ENCODE data around the gene ANAPC4.
A peak's percentile ranks its signal among the peaks of the same experiment; 100 is the strongest.
"Not testable (repeated sequence)": the region's sequence is repeated elsewhere in the genome, so short reads cannot be mapped to it uniquely, and the experiment has no call there.

ANAPC4 gene

GRCh38 chr4:25376754-25377571 is at the start of gene ANAPC4:
ANAPC4 (plus strand) TSS chr4:25377263; CDS start chr4:25377428, 165 bp downstream.
- peak; percentile 44 for DNase-seq

DNA sequence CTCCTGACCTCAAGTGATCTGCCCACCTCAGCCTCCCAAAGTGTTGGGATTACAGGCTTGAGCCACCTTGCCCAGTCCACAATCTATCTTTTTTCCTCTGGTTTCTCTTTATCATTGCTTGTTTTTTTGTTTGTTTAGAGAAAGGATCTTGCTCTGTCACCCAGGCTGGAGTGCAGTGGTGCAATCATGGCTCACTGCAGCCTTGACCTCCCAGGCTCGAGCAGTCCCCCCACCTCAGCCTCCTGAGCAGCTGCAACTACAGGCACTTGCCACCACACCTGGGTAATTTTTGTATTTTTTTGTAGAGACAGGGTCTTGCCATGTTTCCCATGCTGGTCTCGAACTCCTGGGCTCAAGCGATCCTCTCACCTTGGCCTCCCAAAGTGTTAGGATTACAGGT is 48.6 kb upstream of the ANAPC4 start:
- DNase-seq: not testable (repeated sequence)

- no peak for DNase-seq
Observed at GRCh38 chr4:25330335-25330734, 46.7 kb upstream of the ANAPC4 start.

DNA sequence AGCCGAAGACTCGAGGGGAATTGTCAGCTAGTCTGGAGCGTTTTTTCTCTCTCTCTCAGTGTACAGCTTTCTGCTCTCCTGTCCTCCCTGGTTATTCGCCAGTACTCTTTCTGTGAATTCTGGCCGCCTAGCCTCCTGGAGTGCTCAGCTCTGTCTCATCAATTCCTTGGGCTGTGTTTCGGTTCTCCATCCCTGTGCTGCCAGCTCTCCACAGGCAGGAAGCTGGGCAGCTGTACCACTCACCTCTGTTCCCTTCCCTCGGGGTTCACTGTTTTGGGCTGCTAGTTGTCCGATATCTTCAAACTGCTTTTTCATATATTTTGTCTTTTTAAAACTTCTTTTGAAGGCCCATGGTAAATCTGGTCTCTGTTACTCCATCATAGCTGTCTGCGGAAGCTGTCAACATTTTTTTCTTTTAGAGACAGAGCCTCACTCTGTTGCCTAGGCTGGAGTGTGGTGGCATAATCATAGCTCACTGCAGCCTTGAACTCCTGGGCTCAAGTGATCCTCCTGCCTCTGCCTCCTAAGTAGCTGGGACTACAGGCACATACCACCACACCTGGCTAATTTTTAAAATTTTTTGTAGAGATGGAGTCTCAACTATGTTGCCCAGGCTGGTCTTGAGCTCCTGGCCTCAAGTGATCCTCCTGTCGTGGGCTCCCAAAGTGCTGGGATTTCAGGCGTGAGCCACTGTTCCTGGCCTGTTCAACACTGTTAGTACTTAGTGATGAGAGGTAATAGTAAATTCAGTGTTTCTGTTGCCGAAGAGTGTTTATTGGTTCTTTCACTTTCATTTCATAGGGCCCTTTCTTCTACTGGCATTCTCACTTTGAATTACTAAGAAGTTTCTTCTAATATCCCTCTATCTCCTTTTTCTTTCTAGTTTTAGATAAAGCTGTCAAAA is 45.9 kb upstream of the ANAPC4 start:
- DNase-seq: no peak

DNA sequence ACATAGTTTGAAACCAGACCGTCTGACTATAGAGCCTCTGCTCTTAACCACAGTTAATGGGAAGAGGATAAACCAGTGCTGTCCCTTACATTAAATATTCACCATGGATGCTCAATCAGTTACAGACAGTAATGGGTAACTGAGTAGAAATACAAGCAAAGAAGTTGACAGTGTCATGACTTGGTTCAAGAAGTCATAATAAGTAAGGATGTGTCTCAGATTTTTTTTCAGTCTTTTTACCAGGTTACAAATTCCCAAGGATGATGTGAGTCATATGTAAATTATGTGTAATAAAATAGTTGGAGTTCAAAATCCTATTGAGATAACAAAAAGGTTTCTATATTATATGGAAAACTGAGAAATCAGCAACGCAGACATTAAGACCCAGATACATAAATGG is 33.4 kb upstream of the ANAPC4 start:
- no peak for DNase-seq

GRCh38 chr4:25345744-25346143 is 31.3 kb upstream of the ANAPC4 start:
- DNase-seq: no peak

GRCh38 chr4:25346913-25347312 is 30.1 kb upstream of the ANAPC4 start:
- DNase-seq: no peak

GRCh38 chr4:25347473-25347872 is 29.6 kb upstream of the ANAPC4 start:
- DNase-seq: no peak

- DNase-seq: no peak
Observed at GRCh38 chr4:25347971-25348370, 29.1 kb upstream of the ANAPC4 start.

DNA sequence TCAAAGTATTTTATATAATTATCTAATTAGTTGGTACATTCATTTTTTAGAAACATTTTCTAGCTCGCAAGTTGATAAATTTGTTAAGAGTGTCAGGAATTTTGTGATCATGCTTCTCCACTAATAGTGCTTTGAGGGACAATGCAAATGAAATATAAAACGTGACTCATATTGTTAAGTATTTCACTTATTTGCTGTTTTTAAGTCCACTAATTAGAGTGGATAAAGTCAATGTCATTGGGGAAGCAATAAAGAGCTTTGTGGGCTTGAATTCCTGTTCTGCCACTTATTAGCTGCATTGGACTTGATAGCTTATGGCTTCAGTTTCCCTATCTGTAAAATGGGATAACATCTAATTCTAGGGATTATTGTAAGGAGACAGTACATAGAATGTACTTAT is 26.5 kb upstream of the ANAPC4 start:
- no peak for DNase-seq

DNA sequence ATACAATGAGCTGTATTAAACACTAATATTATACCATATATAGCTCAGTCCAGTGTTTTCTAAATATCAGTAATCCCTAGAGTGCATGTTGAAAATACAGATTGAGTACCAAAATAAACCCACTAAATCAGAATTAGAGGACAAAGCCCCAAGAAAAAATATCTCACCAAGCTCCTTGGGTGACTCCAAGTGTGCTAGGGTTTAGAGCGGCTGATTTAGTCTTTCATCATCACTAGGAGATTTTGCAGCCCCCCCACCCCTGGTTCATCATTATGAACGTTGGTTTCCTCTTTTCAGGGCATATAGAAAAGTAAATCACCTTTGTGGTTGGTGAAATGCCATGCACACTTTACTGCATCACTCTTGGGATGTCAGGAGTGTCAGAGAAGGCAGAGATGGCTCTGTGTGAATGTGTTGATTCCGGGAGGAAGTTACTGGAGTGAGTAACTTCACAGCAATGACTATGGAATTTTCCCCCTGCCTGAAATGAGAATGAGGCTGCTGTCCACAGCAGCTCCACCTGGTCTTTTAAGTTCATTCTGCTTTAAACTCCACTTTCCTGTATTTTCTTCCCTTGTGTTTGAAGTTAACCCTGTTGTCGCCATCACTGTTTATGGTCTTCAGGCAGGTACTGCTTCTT is 25.2 kb upstream of the ANAPC4 start:
- no peak for DNase-seq

GRCh38 chr4:25356068-25356467 is 21.0 kb upstream of the ANAPC4 start:
- DNase-seq: no peak

DNA sequence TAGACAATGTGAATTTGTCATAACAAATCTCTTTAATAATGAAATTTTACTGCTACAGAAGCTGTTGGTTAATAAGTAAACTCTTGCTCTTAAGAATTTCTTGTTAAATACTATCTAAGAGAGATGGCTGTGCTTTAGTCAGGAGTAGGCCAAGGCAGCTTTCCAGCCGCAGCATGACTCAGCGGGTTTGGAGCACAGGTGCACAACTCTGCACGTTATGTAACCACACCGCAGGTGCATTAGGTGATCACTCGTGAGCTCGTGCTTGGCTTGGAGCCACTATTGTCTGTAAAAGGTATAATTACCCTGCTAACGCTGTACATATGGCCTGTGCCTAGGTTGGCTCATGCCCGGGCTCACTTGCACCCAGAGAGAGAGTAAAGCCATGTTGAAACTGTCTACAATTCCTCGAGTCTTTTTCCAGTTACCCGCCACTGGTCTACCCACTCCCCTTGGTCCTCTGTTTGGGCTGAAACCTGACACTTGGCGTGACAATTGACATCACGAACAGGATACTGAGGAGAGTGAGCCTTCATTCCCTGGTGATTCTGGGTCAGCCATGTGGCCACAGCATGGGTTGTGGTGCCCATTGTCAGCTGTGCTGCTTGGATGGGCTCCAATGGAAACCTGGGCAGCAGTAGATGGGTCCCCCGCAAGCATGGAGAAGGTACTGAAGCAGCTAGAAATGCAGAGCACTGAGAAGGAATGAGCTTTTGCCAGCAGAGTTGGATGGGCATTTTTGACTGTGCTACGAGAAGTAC is 18.4 kb upstream of the ANAPC4 start:
- DNase-seq: no peak

GRCh38 chr4:25361253-25361652 is 15.8 kb upstream of the ANAPC4 start:
- DNase-seq: no peak

DNA sequence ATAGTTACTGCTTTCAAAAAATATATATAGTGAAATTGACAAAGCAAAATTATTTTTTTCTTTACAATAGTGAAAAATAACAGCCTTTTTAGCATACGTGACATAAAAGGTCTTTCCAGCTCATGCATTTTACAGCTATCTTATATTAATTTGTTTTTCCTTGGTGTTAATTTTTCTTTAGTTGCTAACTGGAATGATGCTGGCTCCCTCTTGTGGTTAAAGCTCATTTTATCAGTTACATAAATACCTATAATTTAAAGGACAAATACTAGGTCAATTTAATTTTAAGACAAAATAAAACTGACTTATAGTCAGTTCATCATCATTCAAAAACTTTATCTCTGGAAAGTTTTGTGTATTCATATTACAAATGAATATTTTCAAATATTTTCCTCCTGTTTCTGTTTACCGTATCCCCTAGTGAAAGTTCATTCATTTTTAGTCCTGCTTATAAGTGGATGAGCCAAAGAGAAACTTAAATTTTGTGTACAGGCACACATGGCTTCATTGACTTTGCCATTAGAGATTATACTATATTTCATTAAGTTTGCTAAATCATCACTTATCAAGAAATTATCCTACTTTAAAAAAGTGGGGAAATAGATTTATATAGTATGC is 9.9 kb upstream of the ANAPC4 start:
- no peak for DNase-seq

DNA sequence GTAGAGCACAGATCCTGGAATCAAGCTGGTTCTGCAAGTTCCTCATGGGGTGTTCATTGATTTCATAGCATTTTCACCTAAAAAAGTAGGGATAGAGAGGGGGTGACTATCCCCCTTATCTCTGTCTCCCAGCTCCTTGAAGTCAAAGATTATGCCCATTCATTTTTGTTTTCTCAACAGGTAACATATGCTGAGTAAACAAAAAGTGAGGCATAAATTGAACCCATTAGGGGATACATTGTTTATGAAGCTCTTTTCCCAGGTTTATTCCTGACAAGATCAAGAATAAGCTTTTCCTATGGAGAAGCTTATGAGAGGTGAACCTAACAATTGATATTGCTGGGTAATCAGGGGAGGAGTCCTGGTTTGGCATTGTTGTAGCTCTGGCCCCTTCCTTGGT is 9.2 kb upstream of the ANAPC4 start:
- DNase-seq: no peak

DNA sequence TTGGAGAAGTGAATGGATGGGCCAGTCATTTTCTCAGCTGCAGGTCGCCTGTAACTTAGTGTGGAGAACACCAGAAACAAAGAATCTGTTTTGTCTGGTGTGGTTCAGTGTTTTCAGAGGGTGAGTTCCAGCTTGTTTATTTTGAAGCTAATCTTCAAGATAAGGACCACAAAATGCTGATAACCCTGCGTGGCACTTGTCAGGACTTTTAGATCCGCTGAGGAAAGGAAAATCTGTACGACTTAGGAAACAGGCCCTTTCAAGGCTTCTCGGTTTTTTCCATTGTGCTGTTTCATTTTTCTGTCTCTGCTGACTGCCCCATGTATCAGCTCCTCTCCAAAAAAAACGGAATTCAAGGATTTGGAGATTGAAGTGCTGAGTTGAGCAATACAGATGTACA is 8.7 kb upstream of the ANAPC4 start:
- DNase-seq: no peak

DNA sequence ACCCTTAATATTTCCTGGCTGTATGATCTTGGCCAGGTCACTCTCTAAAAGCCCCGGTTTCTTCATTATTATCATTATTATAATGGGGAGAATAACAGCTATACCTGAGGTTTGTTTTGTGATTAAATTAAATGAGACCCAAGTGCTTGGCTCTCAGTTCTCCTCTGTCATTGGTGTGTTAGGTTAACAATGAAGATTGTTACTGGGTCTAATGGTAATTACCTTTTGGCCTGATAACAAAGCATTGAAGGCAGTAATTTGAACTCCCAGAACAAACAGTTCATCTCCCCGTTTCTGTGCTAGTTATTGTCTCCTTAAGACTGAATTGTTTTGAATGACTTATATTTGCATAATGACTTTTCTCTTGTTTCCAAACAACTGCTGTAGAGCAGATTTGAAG is 6.8 kb upstream of the ANAPC4 start:
- DNase-seq: no peak

GRCh38 chr4:25372549-25372948 is 4.5 kb upstream of the ANAPC4 start:
- DNase-seq: not testable (repeated sequence)

DNA sequence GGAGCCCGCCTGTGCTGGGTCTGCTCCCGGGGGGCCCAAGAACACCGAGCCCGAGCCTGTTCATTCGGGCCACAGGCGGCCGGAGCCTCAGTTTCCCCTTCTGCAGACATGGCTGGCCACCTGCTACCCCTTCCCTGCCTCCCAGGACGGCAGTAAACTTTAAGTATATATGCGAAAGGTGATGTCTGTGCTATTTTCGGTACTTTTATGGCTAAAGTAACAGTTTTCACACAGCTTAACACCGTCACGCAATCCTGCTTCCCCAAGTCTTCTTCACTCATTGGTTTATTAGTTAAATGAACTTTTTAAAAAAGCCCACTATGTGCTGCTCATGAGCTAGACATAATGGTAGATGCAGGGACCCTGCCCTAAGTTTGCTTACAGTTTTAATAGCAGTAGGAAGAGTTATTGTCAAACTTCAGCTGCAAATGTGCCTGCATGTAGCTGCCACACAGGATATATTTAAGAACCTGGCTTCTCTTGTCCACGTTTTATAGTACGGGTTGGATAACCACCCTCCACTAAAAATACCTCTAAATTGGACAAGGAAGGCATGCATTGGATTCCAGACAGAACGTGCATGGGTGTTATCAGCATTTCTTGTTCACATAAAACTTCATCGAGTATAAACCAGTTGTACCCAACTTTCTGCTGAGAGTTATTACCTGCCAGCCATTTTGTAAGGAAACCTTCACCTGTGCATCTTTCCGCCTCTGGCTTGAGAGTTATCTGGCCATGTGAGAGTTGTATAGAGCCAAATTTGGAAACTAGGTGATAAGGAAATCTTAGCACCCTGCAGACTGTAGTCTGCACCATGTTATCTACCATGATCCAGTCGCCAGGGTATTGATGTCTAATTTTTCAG is 741 bp downstream of the ANAPC4 start:
- DNase-seq: no peak

DNA sequence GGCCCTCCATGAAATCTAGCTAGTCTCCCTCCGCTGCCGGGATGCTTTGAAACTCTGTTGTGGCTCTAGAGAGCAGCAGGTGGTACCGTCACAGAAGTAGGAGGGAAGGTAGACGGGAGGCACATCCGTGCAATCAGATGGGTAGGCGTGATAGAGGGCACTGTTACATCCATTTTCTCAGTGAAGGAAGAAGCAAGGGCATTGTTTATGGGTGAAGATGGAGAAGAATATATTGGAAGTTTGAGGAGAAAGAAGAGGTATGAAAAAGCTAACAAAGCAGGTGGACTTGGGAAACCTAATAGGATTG is 1.3 kb downstream of the ANAPC4 start:
- DNase-seq: no peak

DNA sequence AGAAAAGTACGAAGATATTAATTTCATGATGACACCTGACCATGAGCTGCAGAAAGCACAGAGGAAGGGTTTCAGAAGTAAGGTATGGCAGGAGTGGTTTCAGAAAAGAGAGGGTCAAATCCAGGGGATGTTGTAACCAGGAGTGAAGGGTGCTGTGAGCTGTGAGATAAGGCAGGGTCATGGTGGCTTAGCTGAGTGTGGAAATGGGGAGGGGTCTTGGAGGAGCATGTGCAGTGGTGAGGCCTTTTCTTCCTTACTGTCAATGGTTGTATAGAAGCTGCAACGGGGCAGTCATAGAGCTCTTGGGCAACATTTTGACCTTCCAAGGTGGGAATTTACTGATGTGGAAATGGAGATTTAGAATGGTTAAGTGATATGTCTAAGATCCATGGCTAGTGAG is 2.5 kb downstream of the ANAPC4 start:
- no peak for DNase-seq
